Measurements from ENCODE around the gene LCN6. TPM values are rescaled to one million over a fixed set of nuclear protein-coding genes. Genes with fewer than 3 reads are reported as not detected.

Gene LCN6
- total and polyA plus RNA-seq, 2 of the 13 experiments (the other 11 are each of a cell fraction or from before 2014, with no cell fraction given): not detected

GRCh38 chr9:136790640-136791515 lies 42.6 kb upstream of the LCN6 start, which contains the start of gene TMEM141 (continued):
- TF ChIP-seq RARA (CRISPR knock-in tag; IDR thresholded peaks at IDR 0.05): peak; percentile 12; the same call in 1 of the 2 replicates
- TF ChIP-seq HNRNPK (IDR thresholded peaks at IDR 0.05; ENCODE audit: low read depth, low read length, poor library complexity, severe bottlenecking): peak; percentile 39
- TF ChIP-seq KDM5B (CRISPR knock-in tag; IDR thresholded peaks at IDR 0.05; ENCODE audit: borderline replicate concordance): 0 out of 2 replicates have a peak, but pooled peaks have one; percentile 21
- TF ChIP-seq ZNF331 (CRISPR knock-in tag; IDR thresholded peaks at IDR 0.05): peak; percentile 56; the same call in 1 of the 2 replicates
- TF ChIP-seq ZNF441 (CRISPR knock-in tag; IDR thresholded peaks at IDR 0.05; ENCODE audit: borderline replicate concordance): peak; percentile 24; the same call in 1 of the 2 replicates
- TF ChIP-seq ZKSCAN8 (CRISPR knock-in tag; IDR thresholded peaks at IDR 0.05; ENCODE audit: borderline replicate concordance): peak; percentile 46; the same call in 1 of the 2 replicates
- peak; percentile 77; the same call in 1 of the 2 replicates for TF ChIP-seq ZNF776 (CRISPR knock-in tag; IDR thresholded peaks at IDR 0.05)
- peak; percentile 63; the same call in 1 of the 2 replicates for TF ChIP-seq PITX1 (CRISPR knock-in tag; IDR thresholded peaks at IDR 0.05)
- TF ChIP-seq, protein P1, sequence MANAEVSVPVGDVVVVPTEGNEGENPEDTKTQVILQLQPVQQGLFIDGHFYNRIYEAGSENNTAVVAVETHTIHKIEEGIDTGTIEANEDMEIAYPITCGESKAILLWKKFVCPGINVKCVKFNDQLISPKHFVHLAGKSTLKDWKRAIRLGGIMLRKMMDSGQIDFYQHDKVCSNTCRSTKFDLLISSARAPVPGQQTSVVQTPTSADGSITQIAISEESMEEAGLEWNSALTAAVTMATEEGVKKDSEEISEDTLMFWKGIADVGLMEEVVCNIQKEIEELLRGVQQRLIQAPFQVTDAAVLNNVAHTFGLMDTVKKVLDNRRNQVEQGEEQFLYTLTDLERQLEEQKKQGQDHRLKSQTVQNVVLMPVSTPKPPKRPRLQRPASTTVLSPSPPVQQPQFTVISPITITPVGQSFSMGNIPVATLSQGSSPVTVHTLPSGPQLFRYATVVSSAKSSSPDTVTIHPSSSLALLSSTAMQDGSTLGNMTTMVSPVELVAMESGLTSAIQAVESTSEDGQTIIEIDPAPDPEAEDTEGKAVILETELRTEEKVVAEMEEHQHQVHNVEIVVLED (CRISPR knock-in tag; IDR thresholded peaks at IDR 0.05; ENCODE audit: borderline replicate concordance): peak; percentile 62
- TF ChIP-seq MNT (IDR thresholded peaks at IDR 0.05): peak; percentile 39
- peak; percentile 61; the same call in 1 of the 2 replicates for TF ChIP-seq TFDP2 (CRISPR knock-in tag; IDR thresholded peaks at IDR 0.05)
- 0 out of 2 replicates have a peak, but pooled peaks have one; percentile 17 for TF ChIP-seq KDM6A (CRISPR knock-in tag; IDR thresholded peaks at IDR 0.05; ENCODE audit: low read depth)
- TF ChIP-seq POLR2AphosphoS5 (IDR thresholded peaks at IDR 0.05; ENCODE audit: low read depth, low read length): peak; percentile 98
- no peak for TF ChIP-seq RAD21 (CRISPR knock-in tag; IDR thresholded peaks at IDR 0.05)
- peak; percentile 38; the same call in 1 of the 2 replicates for TF ChIP-seq MYC (CRISPR knock-in tag; IDR thresholded peaks at IDR 0.05; ENCODE audit: borderline replicate concordance)
- peak; percentile 70 for TF ChIP-seq ZNF883 (CRISPR knock-in tag; IDR thresholded peaks at IDR 0.05; ENCODE audit: not compliant biosample characterization)
- peak; percentile 66 for TF ChIP-seq MEIS2 (CRISPR knock-in tag; IDR thresholded peaks at IDR 0.05)
- peak; percentile 30 for TF ChIP-seq SIX4 (CRISPR knock-in tag; IDR thresholded peaks at IDR 0.05)
- 0 out of 2 replicates have a peak, but pooled peaks have one; percentile 15 for TF ChIP-seq ZNF746 (CRISPR knock-in tag; IDR thresholded peaks at IDR 0.05)
- peak; percentile 60; the same call in 1 of the 2 replicates for TF ChIP-seq MIXL1 (CRISPR knock-in tag; IDR thresholded peaks at IDR 0.05)
- TF ChIP-seq, protein P2, sequence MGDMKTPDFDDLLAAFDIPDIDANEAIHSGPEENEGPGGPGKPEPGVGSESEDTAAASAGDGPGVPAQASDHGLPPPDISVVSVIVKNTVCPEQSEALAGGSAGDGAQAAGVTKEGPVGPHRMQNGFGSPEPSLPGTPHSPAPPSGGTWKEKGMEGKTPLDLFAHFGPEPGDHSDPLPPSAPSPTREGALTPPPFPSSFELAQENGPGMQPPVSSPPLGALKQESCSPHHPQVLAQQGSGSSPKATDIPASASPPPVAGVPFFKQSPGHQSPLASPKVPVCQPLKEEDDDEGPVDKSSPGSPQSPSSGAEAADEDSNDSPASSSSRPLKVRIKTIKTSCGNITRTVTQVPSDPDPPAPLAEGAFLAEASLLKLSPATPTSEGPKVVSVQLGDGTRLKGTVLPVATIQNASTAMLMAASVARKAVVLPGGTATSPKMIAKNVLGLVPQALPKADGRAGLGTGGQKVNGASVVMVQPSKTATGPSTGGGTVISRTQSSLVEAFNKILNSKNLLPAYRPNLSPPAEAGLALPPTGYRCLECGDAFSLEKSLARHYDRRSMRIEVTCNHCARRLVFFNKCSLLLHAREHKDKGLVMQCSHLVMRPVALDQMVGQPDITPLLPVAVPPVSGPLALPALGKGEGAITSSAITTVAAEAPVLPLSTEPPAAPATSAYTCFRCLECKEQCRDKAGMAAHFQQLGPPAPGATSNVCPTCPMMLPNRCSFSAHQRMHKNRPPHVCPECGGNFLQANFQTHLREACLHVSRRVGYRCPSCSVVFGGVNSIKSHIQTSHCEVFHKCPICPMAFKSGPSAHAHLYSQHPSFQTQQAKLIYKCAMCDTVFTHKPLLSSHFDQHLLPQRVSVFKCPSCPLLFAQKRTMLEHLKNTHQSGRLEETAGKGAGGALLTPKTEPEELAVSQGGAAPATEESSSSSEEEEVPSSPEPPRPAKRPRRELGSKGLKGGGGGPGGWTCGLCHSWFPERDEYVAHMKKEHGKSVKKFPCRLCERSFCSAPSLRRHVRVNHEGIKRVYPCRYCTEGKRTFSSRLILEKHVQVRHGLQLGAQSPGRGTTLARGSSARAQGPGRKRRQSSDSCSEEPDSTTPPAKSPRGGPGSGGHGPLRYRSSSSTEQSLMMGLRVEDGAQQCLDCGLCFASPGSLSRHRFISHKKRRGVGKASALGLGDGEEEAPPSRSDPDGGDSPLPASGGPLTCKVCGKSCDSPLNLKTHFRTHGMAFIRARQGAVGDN (CRISPR knock-in tag; IDR thresholded peaks at IDR 0.05): peak; percentile 91
